ENCODE results near the gene GJA9. TPM values are rescaled to one million over a fixed set of nuclear protein-coding genes. Genes with fewer than 3 reads are reported as not detected.

The GJA9 gene
- total RNA-seq: under 0.01 and 0.50 TPM in 2 replicates

DNA sequence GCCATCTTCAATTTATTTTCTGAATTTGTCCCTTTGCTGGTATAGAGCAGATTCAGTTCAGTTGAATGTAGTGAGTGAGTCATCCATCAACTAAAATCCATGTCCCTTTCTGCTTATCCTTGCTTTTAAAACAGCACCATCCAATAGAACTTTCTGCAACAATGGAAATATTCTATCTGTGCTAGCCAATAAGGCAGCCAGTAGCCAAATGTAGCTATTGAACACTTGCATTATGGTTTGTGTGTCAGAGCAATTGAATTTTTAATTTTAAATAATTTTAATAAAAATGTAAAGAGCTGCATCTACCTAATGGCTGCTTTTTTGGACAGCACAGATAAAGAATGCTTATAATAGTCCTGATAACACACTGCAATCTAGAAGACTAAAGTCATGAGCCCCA, at the start of gene GJA9:
TSS of gene GJA9 (minus strand) at position 101 of the 400 bp plus-strand sequence. CDS start 5,489 bp downstream, outside the sequence.

DNA sequence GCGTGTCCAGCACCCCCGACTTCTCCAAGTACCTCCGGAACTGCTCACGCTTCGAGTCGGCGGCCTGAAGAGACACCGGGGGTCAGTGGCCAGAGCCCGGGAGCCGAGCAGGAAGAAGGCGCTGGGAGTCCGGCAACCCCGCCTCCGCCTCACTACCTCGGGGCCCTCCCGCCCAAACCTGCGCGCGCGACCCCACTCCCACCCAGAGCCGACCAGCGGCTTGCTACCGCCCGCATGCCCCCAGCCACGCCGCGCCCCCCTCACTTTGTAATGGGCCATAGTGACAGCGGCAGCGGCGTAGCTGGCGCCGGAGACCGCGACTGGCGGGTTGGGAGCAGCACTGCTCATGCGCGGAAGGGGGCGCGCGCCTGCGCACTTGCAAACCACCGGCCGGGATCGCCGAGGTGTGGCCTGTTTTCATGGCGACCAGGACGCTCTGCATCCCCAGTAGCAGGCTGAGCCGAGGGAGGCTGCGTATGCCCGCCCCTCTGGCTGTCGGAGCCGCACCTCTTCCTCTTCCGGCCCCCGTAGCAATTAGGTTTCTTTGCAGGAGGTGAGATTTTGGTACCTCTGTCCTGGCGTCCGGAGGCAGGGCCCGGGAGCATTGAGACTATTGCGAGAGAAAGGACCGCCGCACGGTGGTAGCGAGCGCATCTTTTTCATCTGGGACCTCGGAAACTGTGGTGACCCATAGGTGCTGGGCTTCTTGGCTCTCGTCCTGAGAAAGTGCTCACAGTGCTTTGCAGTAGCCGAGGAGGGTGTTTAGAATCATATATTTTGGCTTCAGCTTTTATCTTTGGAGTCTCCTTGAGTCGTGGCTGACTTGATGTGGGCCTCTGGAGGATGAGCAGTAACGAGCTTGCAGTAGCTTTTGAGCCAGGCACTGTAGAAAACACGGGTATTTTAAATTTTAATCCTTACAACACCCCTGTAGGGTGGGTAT, 8.1 kb downstream of the GJA9 start, which contains the start of gene MYCBP:
TSS of gene MYCBP (minus strand) at position 322 of the 943 bp plus-strand sequence. CDS start at position 279, 43 bp downstream.

DNA sequence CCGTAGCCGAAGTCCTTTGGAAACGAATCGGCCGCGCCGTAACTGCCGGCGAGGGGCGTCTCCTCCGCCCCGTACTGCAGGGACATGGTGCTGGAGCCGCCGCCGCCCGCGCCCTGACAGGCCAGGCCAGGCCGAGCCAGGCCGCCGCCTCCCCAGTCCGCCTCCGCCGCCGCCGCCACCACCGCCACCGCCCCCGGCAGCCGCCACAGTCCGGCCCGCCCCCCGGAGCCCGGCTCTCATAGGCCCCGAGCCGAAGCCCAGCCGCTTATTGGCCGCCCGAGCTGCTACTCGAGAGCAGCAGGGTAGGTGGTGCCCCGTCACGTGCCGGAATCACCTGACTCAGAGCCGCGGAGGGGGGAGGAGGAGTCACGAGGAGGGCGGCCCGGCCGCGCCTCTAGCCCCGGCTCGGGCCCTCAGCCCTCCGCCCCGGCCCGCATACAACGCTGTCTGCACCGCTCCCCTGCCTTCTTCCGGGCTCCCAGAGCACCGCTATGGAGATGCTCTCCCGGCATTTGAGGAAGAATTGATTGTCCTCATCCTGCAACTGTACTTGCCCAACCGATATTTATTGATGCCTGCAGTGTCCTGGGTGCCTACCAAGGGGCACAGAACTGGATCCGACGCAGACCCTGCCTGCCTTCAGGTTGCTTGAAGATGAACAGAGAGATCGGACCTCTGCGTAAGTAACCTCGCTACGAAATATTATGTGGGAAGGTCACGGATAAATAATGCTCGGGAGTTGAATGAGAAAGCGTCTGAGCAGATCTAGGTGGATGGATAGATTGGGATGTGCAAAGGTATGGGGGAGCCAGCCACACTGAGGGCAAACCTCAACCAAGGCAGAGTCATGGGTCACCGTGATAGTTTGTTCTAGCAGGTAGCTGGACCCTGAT, 21.6 kb downstream of the GJA9 start, which contains the start of gene RRAGC:
TSS of gene RRAGC (minus strand) at position 212 of the 893 bp plus-strand sequence. CDS start at position 86, 126 bp downstream.

Other genes starting within 250 kb of the GJA9 start
- gene RRAGC, start 21.8 kb downstream of the GJA9 start, total RNA-seq: 25.3 and 40.6 TPM in 2 replicates
- gene MYCBP, start 8.2 kb downstream of the GJA9 start, total RNA-seq: 10.2 and 12.3 TPM in 2 replicates
- 5.1 and 16.2 TPM in 2 replicates for gene RHBDL2, start 60.2 kb upstream of the GJA9 start, total RNA-seq
- 77.9 and 99.5 TPM in 2 replicates for gene AKIRIN1, start 109.7 kb upstream of the GJA9 start, total RNA-seq
- gene NDUFS5, start 144.8 kb upstream of the GJA9 start, total RNA-seq: 244 and 442 TPM in 2 replicates

Measured in nasal cavity respiratory epithelium epithelial cell of viscerocranial mucosa (primary cell).